ENCODE measurements around the gene UGT2B10.

The UGT2B10 gene

GRCh38 chr4:68865188-68865638 lies 49.4 kb downstream of the UGT2B10 start:
- no peak for ATAC-seq (ENCODE audit: insufficient read depth, low read depth)
- Histone ChIP-seq H3K36me3 (ENCODE audit: insufficient read depth, low read length) (no peaks in the 10 kb centered on the region), H3K27me3 (ENCODE audit: insufficient read depth, low read length, poor library complexity) (no peaks in the 10 kb centered on the region), H3K9me3 (ENCODE audit: insufficient read depth, low read length, severe bottlenecking) (no peaks in the 10 kb centered on the region), H3K4me2 (ENCODE audit: insufficient read depth, low read length) (no peak overlapping the region), H3K27ac (ENCODE audit: low read length) (no peak overlapping the region), H3K9ac (ENCODE audit: low read depth, low read length) (no peak overlapping the region), H3K79me2 (ENCODE audit: insufficient read depth, low read length) (no peaks in the 10 kb centered on the region), H3K4me1 (ENCODE audit: insufficient read depth, low read length) (no peaks in the 10 kb centered on the region), H4K20me1 (ENCODE audit: insufficient read depth, low read length) (no peaks in the 10 kb centered on the region), H2AFZ (ENCODE audit: low read depth, low read length) (no peak overlapping the region), H3K4me3 (ENCODE audit: low read depth in 1 of 2, low read length in 2 of 2) (no peak overlapping the region)
- TF ChIP-seq, protein P1, sequence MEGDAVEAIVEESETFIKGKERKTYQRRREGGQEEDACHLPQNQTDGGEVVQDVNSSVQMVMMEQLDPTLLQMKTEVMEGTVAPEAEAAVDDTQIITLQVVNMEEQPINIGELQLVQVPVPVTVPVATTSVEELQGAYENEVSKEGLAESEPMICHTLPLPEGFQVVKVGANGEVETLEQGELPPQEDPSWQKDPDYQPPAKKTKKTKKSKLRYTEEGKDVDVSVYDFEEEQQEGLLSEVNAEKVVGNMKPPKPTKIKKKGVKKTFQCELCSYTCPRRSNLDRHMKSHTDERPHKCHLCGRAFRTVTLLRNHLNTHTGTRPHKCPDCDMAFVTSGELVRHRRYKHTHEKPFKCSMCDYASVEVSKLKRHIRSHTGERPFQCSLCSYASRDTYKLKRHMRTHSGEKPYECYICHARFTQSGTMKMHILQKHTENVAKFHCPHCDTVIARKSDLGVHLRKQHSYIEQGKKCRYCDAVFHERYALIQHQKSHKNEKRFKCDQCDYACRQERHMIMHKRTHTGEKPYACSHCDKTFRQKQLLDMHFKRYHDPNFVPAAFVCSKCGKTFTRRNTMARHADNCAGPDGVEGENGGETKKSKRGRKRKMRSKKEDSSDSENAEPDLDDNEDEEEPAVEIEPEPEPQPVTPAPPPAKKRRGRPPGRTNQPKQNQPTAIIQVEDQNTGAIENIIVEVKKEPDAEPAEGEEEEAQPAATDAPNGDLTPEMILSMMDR (IDR thresholded peaks at IDR 0.05; ENCODE audit: borderline replicate concordance, extremely low read depth, low read length, poor library complexity, severe bottlenecking) = no peak
- TF ChIP-seq EZH2 (IDR thresholded peaks at IDR 0.05; ENCODE audit: borderline replicate concordance, low read depth, low read length, severe bottlenecking) = no peak
- DNase-seq = no peak

DNA sequence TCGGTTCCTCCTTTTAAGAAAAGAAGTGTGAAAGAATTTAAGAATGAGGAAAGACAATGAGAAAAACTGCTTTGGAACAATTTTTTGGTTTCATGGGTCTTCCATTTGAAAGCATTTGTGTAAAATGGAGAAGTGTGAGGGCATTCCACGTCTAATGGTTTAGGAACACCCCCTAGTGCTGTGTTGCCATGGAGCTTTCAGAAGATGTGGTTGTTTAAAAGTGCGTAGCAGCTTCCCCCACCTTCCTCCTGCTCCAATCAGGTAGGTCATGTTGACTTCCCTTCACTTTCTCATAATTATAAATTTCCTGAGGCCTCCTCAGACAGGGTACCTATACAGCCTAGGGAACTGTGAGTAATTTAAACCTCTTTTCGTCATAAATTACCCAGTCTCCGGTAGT lies 50.0 kb downstream of the UGT2B10 start:
- H4K20me1 ChIP-seq (ENCODE audit: insufficient read depth, low read length) = no peaks in the 10 kb centered on the region
- no peaks in the 10 kb centered on the region for H3K4me1 ChIP-seq (ENCODE audit: insufficient read depth, low read length)
- H2AFZ ChIP-seq (ENCODE audit: low read depth, low read length) = no peak overlapping the region
- ATAC-seq (ENCODE audit: insufficient read depth, low read depth) (no peak), DNase-seq (no peak)
- no peaks in the 10 kb centered on the region for H3K36me3 ChIP-seq (ENCODE audit: insufficient read depth, low read length)
- no peak overlapping the region for H3K4me2 ChIP-seq (ENCODE audit: insufficient read depth, low read length)
- H3K27ac ChIP-seq (ENCODE audit: low read length) = no peak overlapping the region
- H3K79me2 ChIP-seq (ENCODE audit: insufficient read depth, low read length) = no peaks in the 10 kb centered on the region
- TF ChIP-seq, protein P1 (IDR thresholded peaks at IDR 0.05; ENCODE audit: borderline replicate concordance, extremely low read depth, low read length, poor library complexity, severe bottlenecking) = no peak
- no peak for TF ChIP-seq EZH2 (IDR thresholded peaks at IDR 0.05; ENCODE audit: borderline replicate concordance, low read depth, low read length, severe bottlenecking)
- H3K27me3 ChIP-seq (ENCODE audit: insufficient read depth, low read length, poor library complexity) = no peaks in the 10 kb centered on the region
- no peak overlapping the region for H3K4me3 ChIP-seq (ENCODE audit: low read depth in 1 of 2, low read length in 2 of 2)
- no peaks in the 10 kb centered on the region for H3K9me3 ChIP-seq (ENCODE audit: insufficient read depth, low read length, severe bottlenecking)
- no peak overlapping the region for H3K9ac ChIP-seq (ENCODE audit: low read depth, low read length)

DNA sequence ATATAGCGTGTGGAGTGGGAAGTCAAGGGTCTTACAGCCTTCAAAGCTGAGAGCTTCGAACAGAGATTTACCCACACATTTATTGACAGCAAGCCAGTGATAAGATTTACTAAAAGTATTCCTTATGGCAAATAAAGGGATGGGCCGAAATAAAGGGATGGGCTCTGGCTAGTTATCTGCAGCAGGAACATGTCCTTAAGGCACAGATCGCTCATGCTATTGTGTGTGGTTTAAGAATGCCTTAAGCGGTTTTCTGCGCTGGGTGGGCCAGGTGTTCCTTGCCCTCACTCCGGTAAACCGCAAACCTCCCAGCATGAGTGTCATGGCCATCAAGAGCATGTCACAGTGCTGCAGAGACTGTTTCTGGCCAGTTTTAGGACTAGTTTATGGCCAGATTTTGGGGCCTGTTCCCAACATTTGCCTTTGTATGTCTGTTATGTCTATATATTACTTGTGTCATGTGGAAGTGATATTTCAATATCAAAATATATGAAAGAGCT lies 53.5 kb downstream of the UGT2B10 start:
- H3K27me3 ChIP-seq (ENCODE audit: insufficient read depth, low read length, poor library complexity) = no peaks in the 10 kb centered on the region
- TF ChIP-seq EZH2 (IDR thresholded peaks at IDR 0.05; ENCODE audit: borderline replicate concordance, low read depth, low read length, severe bottlenecking) = no peak
- TF ChIP-seq, protein P1 (IDR thresholded peaks at IDR 0.05; ENCODE audit: borderline replicate concordance, extremely low read depth, low read length, poor library complexity, severe bottlenecking) = no peak
- H3K9me3 ChIP-seq (ENCODE audit: insufficient read depth, low read length, severe bottlenecking) = no peaks in the 10 kb centered on the region
- DNase-seq (no peak), ATAC-seq (ENCODE audit: insufficient read depth, low read depth) (no peak)
- no peak overlapping the region for H2AFZ ChIP-seq (ENCODE audit: low read depth, low read length)
- H3K4me3 ChIP-seq (ENCODE audit: low read depth in 1 of 2, low read length in 2 of 2) = no peak overlapping the region
- H4K20me1 ChIP-seq (ENCODE audit: insufficient read depth, low read length) = no peaks in the 10 kb centered on the region
- no peaks in the 10 kb centered on the region for H3K79me2 ChIP-seq (ENCODE audit: insufficient read depth, low read length)
- H3K4me1 ChIP-seq (ENCODE audit: insufficient read depth, low read length) = no peaks in the 10 kb centered on the region
- no peak overlapping the region for H3K9ac ChIP-seq (ENCODE audit: low read depth, low read length)
- no peak overlapping the region for H3K4me2 ChIP-seq (ENCODE audit: insufficient read depth, low read length)
- H3K27ac ChIP-seq (ENCODE audit: low read length) = no peak overlapping the region
- H3K36me3 ChIP-seq (ENCODE audit: insufficient read depth, low read length) = no peaks in the 10 kb centered on the region

All from DND-41 (cell line).